ENCODE data around the gene EPS8.

Gene EPS8

GRCh38 chr12:15712823-15713660 lies 76.1 kb downstream of the EPS8 start:
- no peak for DNase-seq

- DNase-seq: no peak
Measured at GRCh38 chr12:15712160-15712559, 77.0 kb downstream of the EPS8 start.

- DNase-seq: no peak
Measured at GRCh38 chr12:15710860-15711510, 78.2 kb downstream of the EPS8 start.

GRCh38 chr12:15709551-15709950 lies 79.6 kb downstream of the EPS8 start:
- no peak for DNase-seq

GRCh38 chr12:15708396-15709076 lies 80.7 kb downstream of the EPS8 start:
- no peak for DNase-seq

GRCh38 chr12:15707516-15708199 lies 81.5 kb downstream of the EPS8 start:
- no peak for DNase-seq

- DNase-seq: no peak
Measured at GRCh38 chr12:15706010-15706676, 83.0 kb downstream of the EPS8 start.

GRCh38 chr12:15705606-15706005 lies 83.6 kb downstream of the EPS8 start:
- no peak for DNase-seq

GRCh38 chr12:15702276-15702675 lies 86.9 kb downstream of the EPS8 start:
- no peak for DNase-seq

- peak; percentile 55 for DNase-seq
Measured at GRCh38 chr12:15701631-15702156, 87.5 kb downstream of the EPS8 start.

- DNase-seq: peak; percentile 75
Measured at GRCh38 chr12:15701206-15701605, 88.0 kb downstream of the EPS8 start.

GRCh38 chr12:15700595-15700994 lies 88.6 kb downstream of the EPS8 start:
- DNase-seq: peak; percentile 93

GRCh38 chr12:15699886-15700285 lies 89.3 kb downstream of the EPS8 start:
- no peak for DNase-seq

- DNase-seq: peak; percentile 67
Measured at GRCh38 chr12:15698377-15698871, 90.8 kb downstream of the EPS8 start.

- no peak for DNase-seq
Measured at GRCh38 chr12:15697201-15697600, 92.0 kb downstream of the EPS8 start.

GRCh38 chr12:15693228-15693911 lies 95.8 kb downstream of the EPS8 start:
- DNase-seq: no peak

GRCh38 chr12:15691388-15691787 lies 97.8 kb downstream of the EPS8 start:
- DNase-seq: no peak

- no peak for DNase-seq
Measured at GRCh38 chr12:15690320-15690719, 98.9 kb downstream of the EPS8 start.

- no peak for DNase-seq
Measured at GRCh38 chr12:15689751-15690191, 99.4 kb downstream of the EPS8 start.

- DNase-seq: peak; percentile 45
Measured at GRCh38 chr12:15688838-15689625, 100.2 kb downstream of the EPS8 start.
